Measurements from ENCODE around the gene RBX1.

Gene RBX1

DNA sequence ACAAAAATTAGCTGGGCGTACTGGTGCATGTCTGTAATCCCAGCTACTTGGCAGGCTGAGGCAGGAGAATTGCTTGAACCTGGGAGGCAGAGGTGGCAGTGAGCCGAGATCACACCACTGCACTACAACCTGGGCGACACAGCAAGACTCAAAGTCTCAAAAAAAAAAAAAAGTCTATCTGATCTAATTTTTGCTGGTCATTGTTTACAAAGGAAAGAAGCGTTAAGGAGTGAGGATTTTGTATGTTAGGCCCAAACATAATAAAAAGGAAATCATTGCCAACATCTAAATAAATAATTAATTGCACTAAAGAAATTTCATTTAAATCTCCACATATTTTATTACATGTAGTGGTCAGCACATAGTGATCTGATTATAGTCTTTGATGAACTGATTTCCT, 2.9 kb downstream of the RBX1 start:
- no peaks in the 10 kb centered on the region for H3K27me3 ChIP-seq (ENCODE audit: insufficient read depth, low read length, poor library complexity, severe bottlenecking)
- H3K36me3 ChIP-seq (ENCODE audit: insufficient read depth, low read length), result no peaks in the 10 kb centered on the region
- no peak overlapping the region for H3K4me3 ChIP-seq (ENCODE audit: low read length, poor library complexity, severe bottlenecking)
- no peaks in the 10 kb centered on the region for H3K9me3 ChIP-seq (ENCODE audit: insufficient read depth, low read depth, low read length)
- peaks cover 62% of the 10 kb centered on the region for H3K79me2 ChIP-seq (ENCODE audit: insufficient read depth, low read length)
- no peaks in the 10 kb centered on the region for H3F3A ChIP-seq (ENCODE audit: low read depth)
- H3K4me1 ChIP-seq (ENCODE audit: insufficient read depth, low read length, poor library complexity, severe bottlenecking), result peaks cover 19% of the 10 kb centered on the region
- H4K20me1 ChIP-seq (ENCODE audit: insufficient read depth, low read length, poor library complexity, severe bottlenecking), result peaks cover 32% of the 10 kb centered on the region
- no peak for TF ChIP-seq EZH2phosphoT487 (IDR thresholded peaks at IDR 0.05; ENCODE audit: borderline replicate concordance)
- TF ChIP-seq, protein P1, sequence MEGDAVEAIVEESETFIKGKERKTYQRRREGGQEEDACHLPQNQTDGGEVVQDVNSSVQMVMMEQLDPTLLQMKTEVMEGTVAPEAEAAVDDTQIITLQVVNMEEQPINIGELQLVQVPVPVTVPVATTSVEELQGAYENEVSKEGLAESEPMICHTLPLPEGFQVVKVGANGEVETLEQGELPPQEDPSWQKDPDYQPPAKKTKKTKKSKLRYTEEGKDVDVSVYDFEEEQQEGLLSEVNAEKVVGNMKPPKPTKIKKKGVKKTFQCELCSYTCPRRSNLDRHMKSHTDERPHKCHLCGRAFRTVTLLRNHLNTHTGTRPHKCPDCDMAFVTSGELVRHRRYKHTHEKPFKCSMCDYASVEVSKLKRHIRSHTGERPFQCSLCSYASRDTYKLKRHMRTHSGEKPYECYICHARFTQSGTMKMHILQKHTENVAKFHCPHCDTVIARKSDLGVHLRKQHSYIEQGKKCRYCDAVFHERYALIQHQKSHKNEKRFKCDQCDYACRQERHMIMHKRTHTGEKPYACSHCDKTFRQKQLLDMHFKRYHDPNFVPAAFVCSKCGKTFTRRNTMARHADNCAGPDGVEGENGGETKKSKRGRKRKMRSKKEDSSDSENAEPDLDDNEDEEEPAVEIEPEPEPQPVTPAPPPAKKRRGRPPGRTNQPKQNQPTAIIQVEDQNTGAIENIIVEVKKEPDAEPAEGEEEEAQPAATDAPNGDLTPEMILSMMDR (conservative IDR thresholded peaks at IDR 0.05; ENCODE audit: low read length), result no peak
- no peak overlapping the region for H3K9ac ChIP-seq (ENCODE audit: low read depth, low read length, poor library complexity, severe bottlenecking)
- H3K9me2 ChIP-seq (replicated peaks; ENCODE audit: low read depth, low read length), result no peaks in the 10 kb centered on the region
- no peak overlapping the region for H2AFZ ChIP-seq (ENCODE audit: low read length)
- H3K4me2 ChIP-seq (ENCODE audit: low read depth, low read length, poor library complexity, severe bottlenecking), result peak overlapping the region; percentile 79

DNA sequence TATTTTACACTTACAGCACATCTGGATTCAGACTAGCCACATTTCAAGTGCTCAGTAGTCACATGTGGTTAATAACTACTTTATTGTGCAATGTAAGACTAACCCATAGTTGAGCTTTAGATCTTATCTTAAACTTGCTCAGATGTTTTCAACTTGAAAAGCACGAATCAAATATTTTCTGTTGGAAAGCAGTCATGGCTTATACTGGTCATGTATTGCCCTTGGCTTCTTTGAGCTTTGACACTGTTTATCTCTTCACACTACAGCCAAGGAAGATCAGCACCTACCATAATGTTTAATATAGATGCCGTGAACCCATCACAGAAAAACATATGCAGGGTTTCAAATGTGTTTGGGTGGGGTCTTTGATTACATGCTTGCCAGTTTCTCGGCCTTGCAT, 4.4 kb downstream of the RBX1 start:
- TF ChIP-seq, protein P1 (conservative IDR thresholded peaks at IDR 0.05; ENCODE audit: low read length), result no peak
- TF ChIP-seq EZH2phosphoT487 (IDR thresholded peaks at IDR 0.05; ENCODE audit: borderline replicate concordance), result no peak
- Histone ChIP-seq H3K9me2 (replicated peaks; ENCODE audit: low read depth, low read length) (no peaks in the 10 kb centered on the region), H2AFZ (ENCODE audit: low read length) (no peak overlapping the region), H3K79me2 (ENCODE audit: insufficient read depth, low read length) (peaks cover 73% of the 10 kb centered on the region), H3F3A (ENCODE audit: low read depth) (no peaks in the 10 kb centered on the region), H3K9ac (ENCODE audit: low read depth, low read length, poor library complexity, severe bottlenecking) (no peak overlapping the region), H3K4me1 (ENCODE audit: insufficient read depth, low read length, poor library complexity, severe bottlenecking) (peaks cover 16% of the 10 kb centered on the region), H3K9me3 (ENCODE audit: insufficient read depth, low read depth, low read length) (no peaks in the 10 kb centered on the region), H3K4me3 (ENCODE audit: low read length, poor library complexity, severe bottlenecking) (no peak overlapping the region), H3K27me3 (ENCODE audit: insufficient read depth, low read length, poor library complexity, severe bottlenecking) (no peaks in the 10 kb centered on the region), H4K20me1 (ENCODE audit: insufficient read depth, low read length, poor library complexity, severe bottlenecking) (peaks cover 32% of the 10 kb centered on the region), H3K4me2 (ENCODE audit: low read depth, low read length, poor library complexity, severe bottlenecking) (no peak overlapping the region), H3K36me3 (ENCODE audit: insufficient read depth, low read length) (no peaks in the 10 kb centered on the region)

DNA sequence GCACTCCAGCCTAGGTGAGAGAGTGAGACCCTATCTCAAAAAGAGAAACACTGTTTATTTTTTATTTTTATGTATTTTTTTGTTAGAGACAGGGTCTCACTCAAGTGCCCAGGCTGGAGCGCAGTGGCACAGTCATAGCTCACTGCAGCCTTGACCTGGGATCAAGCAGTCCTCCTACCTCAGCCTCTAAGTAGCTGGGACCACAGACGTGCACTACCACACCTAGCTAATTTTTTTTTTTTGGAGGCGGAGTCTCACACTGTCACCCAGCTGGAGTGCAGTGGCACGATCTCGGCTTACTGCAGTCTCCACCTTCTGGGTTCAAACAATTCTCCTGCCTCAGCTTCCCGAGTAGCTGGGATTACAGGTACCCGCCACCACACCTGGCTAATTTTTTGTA, 6.4 kb downstream of the RBX1 start:
- TF ChIP-seq, protein P1 (conservative IDR thresholded peaks at IDR 0.05; ENCODE audit: low read length), result no peak
- no peak for TF ChIP-seq EZH2phosphoT487 (IDR thresholded peaks at IDR 0.05; ENCODE audit: borderline replicate concordance)

More for the DNA sequence above, 6.4 kb downstream of the RBX1 start:
- H2AFZ ChIP-seq (ENCODE audit: low read length), result no peak overlapping the region
- H3K4me2 ChIP-seq (ENCODE audit: low read depth, low read length, poor library complexity, severe bottlenecking), result no peak overlapping the region
- peaks cover 12% of the 10 kb centered on the region for H3K4me1 ChIP-seq (ENCODE audit: insufficient read depth, low read length, poor library complexity, severe bottlenecking)
- peaks cover 7% of the 10 kb centered on the region; the same call in 1 of the 2 replicates for H3K36me3 ChIP-seq (ENCODE audit: insufficient read depth, low read length)
- H3K9me2 ChIP-seq (replicated peaks; ENCODE audit: low read depth, low read length), result no peaks in the 10 kb centered on the region
- H3K27me3 ChIP-seq (ENCODE audit: insufficient read depth, low read length, poor library complexity, severe bottlenecking), result no peaks in the 10 kb centered on the region
- H3K79me2 ChIP-seq (ENCODE audit: insufficient read depth, low read length), result peaks cover 71% of the 10 kb centered on the region
- peaks cover 23% of the 10 kb centered on the region for H4K20me1 ChIP-seq (ENCODE audit: insufficient read depth, low read length, poor library complexity, severe bottlenecking)
- H3K9ac ChIP-seq (ENCODE audit: low read depth, low read length, poor library complexity, severe bottlenecking), result no peak overlapping the region
- no peaks in the 10 kb centered on the region for H3K9me3 ChIP-seq (ENCODE audit: insufficient read depth, low read depth, low read length)
- no peak overlapping the region for H3K4me3 ChIP-seq (ENCODE audit: low read length, poor library complexity, severe bottlenecking)
- H3F3A ChIP-seq (ENCODE audit: low read depth), result no peaks in the 10 kb centered on the region
